Right hindlimb (tissue), 1 donor: ENCODE measurements around the gene SOX8.

Experiments used
- DNase-seq: peaks from one replicate; pipeline ENCODE4 v3.0.0-alpha.2; 2018

The SOX8 gene

GRCh38 chr16:1027501-1027815 is 45.9 kb downstream of the SOX8 start:
- DNase-seq, result no peak

- no peak for DNase-seq
These were observed 46.5 kb downstream of the SOX8 start for GRCh38 chr16:1028056-1028455.

- DNase-seq, result no peak
These were observed 47.1 kb downstream of the SOX8 start for GRCh38 chr16:1028524-1029258.

- no peak for DNase-seq
These were observed 47.6 kb downstream of the SOX8 start for GRCh38 chr16:1029259-1029545.

- peak; percentile 77 for DNase-seq
These were observed 48.9 kb downstream of the SOX8 start for GRCh38 chr16:1030473-1030901.

- DNase-seq, result no peak
These were observed 50.1 kb downstream of the SOX8 start for GRCh38 chr16:1031666-1032065.

- DNase-seq, result no peak
These were observed 51.0 kb downstream of the SOX8 start for GRCh38 chr16:1032607-1033006.

- DNase-seq, result no peak
These were observed 51.6 kb downstream of the SOX8 start for GRCh38 chr16:1033128-1033679.

GRCh38 chr16:1034230-1035065 is 52.9 kb downstream of the SOX8 start:
- peak; percentile 74 for DNase-seq

- no peak for DNase-seq
These were observed 53.5 kb downstream of the SOX8 start for GRCh38 chr16:1035066-1035415.

GRCh38 chr16:1036166-1036565 is 54.6 kb downstream of the SOX8 start:
- DNase-seq, result no peak
